Activated naive CD4-positive, alpha-beta T cell treated with anti-CD3 and anti-CD28 coated beads, Interleukin-2, amount 50 U/mL, for 16 hours (primary cell): ENCODE data around the gene TUBGCP2.
"Not testable (repeated sequence)": the region's sequence is repeated elsewhere in the genome, so short reads cannot be mapped to it uniquely, and the experiment has no call there.

Experiments
- DNase-seq: peaks from one replicate; pipeline ENCODE4 v3.0.0-alpha.2; 2020

The TUBGCP2 gene

DNA sequence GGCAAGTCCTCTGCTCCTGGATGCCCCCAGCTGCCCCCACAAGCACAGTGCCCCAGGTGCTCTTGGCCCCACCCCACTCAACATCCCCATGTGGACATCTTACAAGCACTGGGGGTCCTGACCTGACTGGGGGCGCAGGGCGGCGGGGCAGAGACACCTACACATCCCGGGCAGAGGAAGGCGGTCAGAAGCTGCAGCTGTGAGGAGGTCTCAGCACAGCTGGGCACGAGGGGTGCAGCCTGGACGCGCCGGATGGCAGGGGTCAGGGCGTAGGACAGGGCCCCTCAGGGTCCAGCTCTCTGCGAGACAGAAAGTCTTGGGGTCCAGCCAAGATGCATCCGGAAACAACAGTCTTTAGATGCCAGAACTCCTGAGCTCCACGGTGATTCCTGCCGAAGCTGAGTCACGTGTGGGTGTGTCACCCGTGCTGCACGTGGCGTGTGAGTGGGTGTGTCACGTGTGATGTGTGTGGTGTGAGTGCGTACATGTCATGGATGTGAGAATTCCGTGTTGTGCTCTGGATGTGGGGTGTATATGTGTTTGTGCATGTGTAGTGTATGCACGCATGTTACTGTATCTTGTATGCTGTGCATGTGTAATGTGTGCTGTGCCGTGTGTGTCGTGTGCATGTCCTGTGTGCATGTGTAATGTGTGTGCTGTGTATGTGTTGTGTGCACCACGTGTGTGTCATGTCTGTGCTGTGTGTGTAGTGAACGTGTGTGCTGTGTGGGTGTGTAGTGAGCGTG, 65.9 kb downstream of the TUBGCP2 start:
- DNase-seq, result no peak

- DNase-seq, result no peak
Measured at GRCh38 chr10:133241501-133242205, 67.0 kb downstream of the TUBGCP2 start.

DNA sequence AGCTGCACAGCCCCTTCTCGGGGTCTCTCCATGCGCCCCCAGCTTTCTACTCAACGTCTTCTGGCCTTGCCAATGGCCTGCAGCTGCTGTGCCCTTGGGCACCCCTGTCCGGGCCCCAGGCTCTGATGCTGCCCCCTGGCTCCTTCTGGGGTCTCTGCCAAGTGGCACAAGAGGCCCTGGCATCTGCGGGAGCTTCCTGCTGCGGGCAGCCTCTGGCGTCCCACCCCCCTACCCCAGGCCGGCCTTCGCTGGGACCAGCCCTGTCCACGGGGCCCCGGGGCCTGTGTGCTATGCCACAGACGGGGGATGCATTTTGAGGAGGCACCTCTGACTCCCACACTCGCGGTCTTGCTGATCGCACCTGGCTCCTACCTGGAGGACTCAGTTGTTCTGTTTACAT, 68.7 kb downstream of the TUBGCP2 start:
- no peak for DNase-seq

GRCh38 chr10:133238466-133238804, 70.2 kb downstream of the TUBGCP2 start:
- DNase-seq, result no peak

GRCh38 chr10:133237588-133238465, 70.8 kb downstream of the TUBGCP2 start, which contains the start of gene VENTX:
Gene VENTX, plus strand, starts transcription at chr10:133237855. Its CDS starts 60 bp downstream, at chr10:133237915.
- no peak for DNase-seq

DNA sequence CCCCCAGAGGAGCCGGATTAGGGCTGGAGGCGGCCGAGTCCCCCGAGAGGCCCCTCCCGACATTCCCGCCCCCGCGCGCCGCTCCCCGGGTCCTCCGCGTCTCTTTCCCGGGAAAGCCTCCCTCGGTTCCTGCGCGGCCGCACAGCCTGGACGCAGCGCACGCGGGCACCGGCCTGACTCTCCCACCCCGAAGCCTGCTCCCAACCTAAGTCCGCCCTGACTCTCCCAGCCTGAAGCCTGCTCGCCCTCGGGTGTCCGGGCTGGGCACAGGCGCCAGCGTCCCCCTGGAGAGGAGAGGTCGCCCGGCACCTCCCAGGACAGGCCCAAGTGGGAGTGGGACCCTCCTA, 71.5 kb downstream of the TUBGCP2 start:
- no peak for DNase-seq

DNA sequence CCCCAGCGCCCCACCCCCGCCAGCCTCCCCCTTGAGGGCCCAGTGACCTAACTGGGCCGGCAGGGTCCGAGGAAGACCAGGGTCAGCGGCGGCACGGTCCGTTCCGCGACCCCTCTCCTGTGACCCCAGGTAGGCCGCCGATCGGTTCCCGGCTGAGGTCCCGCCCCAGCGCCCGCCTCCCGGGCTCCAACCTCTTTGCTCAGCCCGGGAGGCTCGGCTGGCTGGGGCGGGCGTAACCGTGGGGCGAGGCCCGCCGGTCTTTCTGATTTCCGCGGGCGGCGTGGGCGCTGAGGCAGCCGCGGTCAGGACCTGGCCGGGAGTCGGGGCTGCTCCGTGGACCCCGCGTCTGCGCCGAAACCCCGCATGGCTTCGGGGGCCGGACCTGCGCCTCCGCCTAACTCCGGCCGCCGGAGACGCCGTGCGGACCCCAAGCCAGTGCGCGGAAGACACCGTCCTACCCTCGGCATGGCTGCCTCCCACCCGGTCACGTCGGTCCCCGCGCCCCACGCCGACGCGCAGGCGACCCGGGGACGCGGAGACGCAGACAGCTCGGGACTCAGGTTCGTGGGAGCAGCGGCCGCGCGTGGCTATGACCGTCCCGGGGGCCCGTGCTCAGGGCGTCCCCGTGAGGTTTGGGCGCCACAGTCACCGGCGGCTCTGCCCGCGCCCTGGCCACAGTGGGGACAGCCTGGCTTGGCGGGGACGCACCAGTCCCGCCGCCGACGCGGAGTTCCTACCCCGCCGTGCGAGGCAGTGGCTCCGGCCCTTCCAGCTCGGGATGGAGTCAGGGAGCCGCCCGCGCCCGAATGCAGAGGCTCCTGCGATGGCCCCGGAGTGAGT, 72.1 kb downstream of the TUBGCP2 start:
- DNase-seq, result no peak

GRCh38 chr10:133235932-133236331, 72.7 kb downstream of the TUBGCP2 start:
- DNase-seq, result no peak

DNA sequence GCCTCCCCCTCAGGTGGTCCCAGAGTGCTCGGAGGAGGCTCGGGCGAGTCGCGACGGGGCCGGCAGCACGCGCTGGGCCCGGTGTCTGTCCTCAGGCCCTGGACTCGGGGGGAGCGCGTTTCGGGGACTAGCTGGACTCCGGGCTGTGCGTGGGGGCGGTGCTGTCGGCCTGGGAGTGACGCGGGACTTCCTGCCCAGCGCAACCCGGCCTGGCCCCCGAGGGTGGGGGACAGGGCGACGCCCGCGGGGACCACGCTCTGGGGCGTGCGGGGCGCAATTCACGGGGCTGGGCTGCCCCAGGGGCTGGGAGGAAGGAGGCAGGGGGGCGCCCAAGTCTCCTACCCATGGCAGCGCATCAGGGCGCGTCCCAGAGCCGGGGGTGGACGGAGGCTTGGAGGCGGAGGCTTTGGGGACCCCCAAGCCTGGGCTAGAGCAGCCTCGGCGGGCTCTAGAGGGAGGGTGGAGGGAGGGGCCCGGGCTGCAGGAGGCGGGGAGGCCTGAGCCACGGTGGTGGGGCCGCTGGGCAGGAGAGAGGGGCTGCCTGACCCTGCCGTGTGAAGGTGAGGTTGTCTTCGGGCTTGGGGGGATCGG, 73.3 kb downstream of the TUBGCP2 start:
- no peak for DNase-seq

DNA sequence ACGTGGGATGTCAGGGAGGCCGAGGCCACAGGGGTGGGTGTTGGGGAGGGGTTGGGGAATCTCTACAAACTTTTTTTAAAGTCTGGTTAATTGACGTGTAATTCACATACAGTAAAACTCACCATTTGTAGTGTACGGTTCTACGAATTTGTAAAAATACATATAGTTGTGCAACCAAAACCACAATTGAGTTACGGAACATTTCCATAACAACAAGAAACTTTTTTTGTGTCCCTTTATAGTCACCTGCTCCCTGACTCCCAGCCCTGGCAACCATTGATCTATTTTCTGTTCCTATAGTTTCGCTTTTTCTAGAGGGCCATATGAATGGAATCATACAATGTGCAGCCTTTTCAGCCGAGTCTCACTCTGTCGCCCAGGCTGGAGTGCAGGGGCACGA, 73.9 kb downstream of the TUBGCP2 start:
- DNase-seq, result not testable (repeated sequence)

DNA sequence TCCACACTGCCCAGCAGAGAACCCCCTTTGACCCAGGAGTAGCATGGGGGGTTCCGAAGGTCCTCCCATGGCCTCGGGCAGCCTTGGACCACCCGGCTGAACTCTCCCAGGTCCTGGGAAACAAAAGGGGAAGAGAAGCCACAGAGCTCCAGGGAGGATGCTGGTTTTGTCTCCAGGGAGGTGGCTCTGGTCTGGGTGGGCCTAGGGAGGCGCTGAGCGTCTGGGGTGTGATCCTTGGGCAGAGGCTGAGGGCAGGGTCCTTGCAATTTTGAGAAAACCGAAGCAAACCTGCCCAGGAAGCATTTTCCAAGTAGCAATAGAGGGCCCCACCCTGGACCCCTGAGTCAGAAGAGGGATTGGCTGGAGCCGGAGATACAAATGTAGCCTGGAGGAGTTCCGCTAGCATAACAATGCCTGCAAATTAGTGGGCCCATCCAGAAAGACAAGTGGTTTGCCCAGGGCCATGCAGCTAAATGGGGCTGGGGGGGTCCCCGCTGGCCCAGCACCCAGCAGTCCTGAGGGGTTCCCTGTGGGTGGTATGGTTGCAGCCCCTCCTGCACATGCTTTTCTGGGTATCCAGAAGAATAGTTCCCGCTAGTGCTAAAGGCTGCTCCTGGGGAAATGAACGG, 76.6 kb downstream of the TUBGCP2 start:
- DNase-seq, result no peak

- no peak for DNase-seq
Measured at GRCh38 chr10:133231244-133231945, 77.3 kb downstream of the TUBGCP2 start.

DNA sequence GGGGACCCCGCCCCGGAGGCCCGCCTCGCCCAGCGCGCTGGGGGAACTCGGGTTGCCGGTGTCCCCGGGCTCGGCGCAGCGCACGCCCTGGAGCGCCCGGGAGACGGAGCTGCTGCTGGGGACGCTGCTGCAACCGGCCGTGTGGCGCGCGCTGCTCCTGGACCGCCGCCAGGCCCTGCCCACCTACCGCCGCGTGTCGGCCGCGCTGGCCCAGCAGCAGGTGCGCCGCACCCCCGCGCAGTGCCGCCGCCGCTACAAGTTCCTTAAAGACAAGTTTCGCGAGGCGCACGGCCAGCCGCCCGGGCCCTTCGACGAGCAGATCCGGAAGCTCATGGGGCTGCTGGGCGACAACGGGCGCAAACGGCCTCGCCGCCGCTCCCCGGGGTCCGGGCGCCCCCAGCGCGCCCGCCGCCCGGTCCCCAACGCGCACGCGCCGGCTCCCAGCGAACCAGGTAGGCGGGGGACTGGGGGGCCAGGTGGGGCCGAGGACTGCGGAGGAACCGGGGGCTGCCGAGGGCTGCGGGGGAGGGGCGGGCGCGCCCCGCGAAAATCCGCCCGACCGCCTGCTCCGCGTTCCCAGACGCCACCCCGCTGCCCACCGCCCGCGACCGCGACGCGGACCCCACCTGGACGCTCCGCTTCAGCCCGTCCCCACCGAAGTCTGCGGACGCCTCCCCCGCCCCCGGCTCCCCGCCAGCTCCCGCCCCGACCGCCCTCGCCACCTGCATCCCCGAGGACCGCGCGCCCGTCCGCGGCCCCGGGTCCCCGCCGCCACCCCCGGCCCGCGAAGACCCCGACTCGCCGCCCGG, 78.1 kb downstream of the TUBGCP2 start:
- DNase-seq, result no peak

DNA sequence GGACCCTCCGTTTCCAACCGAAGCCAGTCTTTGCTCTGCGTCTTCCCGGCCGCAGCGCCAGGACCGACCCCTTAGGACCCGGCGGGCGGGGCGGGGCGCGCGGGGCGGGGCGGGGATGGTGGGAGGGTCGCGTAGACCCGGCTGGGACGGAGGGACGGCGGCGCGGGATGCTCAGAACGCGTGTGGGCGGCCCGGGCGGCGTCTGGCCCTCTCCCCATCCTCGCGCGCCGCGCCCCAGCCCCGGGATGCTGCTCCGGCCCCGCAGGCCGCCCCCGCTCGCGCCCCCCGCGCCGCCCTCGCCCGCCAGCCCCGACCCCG, 78.7 kb downstream of the TUBGCP2 start, which contains the start of gene UTF1:
Gene UTF1 (plus strand): TSS at position 174 of the 318 bp plus-strand sequence. CDS start 72 bp downstream, at position 246.
- DNase-seq, result no peak

DNA sequence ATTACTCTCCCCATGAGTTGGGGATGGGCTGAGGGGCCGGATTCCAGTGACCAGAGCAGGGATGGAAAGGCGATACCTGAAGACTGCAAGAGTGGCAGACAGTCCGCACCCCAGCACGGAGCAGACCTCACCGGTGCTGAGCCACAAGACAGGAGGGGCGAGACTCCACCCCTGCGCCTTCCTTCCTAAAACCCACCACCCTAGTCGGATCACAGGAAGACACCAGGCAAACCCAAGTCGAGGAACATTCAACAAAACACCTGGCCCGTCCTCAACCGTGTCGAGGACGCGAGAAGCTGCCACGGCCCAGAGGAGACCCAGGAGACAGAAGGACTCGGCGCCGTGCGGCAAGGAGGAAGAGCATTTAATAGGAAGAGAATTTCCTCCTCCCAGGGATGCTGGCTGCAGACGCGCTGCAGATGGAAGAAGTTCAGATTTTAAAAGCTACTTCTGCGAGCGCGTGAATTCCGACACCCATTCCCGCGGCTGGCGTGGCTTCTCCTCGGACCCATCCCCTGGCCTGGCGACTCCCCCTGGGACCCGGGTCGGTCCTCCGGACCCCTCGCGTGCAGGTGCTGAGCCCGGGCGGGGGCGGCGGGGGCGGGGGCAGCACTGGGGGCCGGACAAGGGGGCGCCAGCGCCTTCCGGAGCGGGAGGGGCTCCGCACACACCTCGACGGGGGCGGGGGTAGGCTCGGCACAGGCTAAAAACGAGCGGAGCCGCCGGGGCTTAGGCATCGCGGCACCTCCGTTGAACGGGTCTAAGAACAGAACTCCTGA, 79.2 kb downstream of the TUBGCP2 start:
- DNase-seq, result no peak
